ENCODE measurements around the gene STK11.

GRCh38 chr19:1277061-1277460 is 71.5 kb downstream of the STK11 start:
- TF ChIP-seq CTCF (IDR thresholded peaks at IDR 0.05 in 4 of 5, conservative IDR thresholded peaks at IDR 0.05 in 1 of 5) (no peak), POLR2A (IDR thresholded peaks at IDR 0.05) (no peak)

All from gastrocnemius medialis (tissue), 4 donors.